ENCODE data around the gene HSD17B11.

The HSD17B11 gene

DNA sequence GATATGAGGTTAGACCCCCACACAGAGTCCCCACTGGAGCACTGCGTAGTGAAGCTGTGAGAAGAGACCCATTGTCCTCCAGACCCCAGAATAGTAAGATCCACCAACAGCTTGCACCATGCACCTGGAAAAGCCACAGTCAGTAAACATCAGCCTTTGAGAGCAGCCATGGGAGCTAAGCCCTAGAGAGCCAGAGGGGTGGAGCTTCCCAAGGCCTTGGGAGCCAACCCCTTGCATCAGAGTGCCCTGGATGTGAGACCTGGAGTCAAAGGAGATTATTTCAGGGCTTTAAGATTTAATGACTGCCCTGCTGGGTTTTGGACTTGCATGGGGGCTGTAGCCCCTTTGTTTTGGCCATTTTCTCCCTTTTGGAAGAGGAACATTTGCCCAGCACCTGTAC is 104.0 kb downstream of the HSD17B11 start:
- no peak overlapping the region for H3K27ac ChIP-seq
- H3K9me3 ChIP-seq = peaks cover 40% of the 10 kb centered on the region
- TF ChIP-seq Cebpa-rat (IDR thresholded peaks at IDR 0.05) = no peak
- no peaks in the 10 kb centered on the region for H3K27me3 ChIP-seq
- no peak overlapping the region for H3K9ac ChIP-seq
- H3K4me1 ChIP-seq = no peaks in the 10 kb centered on the region
- no peaks in the 10 kb centered on the region for H4K20me1 ChIP-seq
- H3K4me3 ChIP-seq = no peak overlapping the region; the same call in 1 of the 2 replicates
- no peaks in the 10 kb centered on the region for H3K36me3 ChIP-seq
- no peak overlapping the region for H3K4me2 ChIP-seq
